ENCODE measurements around the gene ANKRD6. TPM values are rescaled to one million over a fixed set of nuclear protein-coding genes. Genes with fewer than 3 reads are reported as not detected.

The ANKRD6 gene
- total RNA-seq, 4 donors from 2014 or later, result 1.6 to 6.8 (median 2.9) TPM

DNA sequence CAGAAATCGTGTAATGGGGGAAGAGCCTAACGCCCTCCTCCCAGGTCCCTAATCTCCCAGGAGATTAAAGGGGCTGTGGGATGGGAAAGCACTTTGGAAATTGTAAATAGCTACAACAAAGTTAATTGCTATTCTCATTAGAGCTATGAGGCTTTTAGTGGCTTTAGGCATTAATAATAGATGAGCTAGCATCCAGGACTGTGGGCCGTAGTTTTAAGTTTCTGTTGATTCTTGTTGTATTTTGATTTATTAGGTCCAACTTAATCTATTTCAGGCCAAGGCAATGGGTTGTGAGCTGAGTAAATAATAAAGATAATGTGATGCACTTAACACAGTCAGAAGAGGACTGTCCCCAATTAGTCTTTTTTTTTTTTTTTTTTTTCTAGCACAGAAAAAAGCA lies 67.7 kb downstream of the ANKRD6 start:
- H3K4me1 ChIP-seq, result no peaks in the 10 kb centered on the region
- H3K27ac ChIP-seq, result no peak overlapping the region
- TF ChIP-seq POLR2A (IDR thresholded peaks at IDR 0.05), result no peak
- TF ChIP-seq, protein P1, sequence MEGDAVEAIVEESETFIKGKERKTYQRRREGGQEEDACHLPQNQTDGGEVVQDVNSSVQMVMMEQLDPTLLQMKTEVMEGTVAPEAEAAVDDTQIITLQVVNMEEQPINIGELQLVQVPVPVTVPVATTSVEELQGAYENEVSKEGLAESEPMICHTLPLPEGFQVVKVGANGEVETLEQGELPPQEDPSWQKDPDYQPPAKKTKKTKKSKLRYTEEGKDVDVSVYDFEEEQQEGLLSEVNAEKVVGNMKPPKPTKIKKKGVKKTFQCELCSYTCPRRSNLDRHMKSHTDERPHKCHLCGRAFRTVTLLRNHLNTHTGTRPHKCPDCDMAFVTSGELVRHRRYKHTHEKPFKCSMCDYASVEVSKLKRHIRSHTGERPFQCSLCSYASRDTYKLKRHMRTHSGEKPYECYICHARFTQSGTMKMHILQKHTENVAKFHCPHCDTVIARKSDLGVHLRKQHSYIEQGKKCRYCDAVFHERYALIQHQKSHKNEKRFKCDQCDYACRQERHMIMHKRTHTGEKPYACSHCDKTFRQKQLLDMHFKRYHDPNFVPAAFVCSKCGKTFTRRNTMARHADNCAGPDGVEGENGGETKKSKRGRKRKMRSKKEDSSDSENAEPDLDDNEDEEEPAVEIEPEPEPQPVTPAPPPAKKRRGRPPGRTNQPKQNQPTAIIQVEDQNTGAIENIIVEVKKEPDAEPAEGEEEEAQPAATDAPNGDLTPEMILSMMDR (IDR thresholded peaks at IDR 0.05 in 4 of 5, conservative IDR thresholded peaks at IDR 0.05 in 1 of 5), result no peak
- intact Hi-C loops (cut with DNase I; ENCODE audit: low total_unique reads), result no loop called here
- H3K27me3 ChIP-seq, result no peaks in the 10 kb centered on the region
- H3K36me3 ChIP-seq, result no peaks in the 10 kb centered on the region
- H3K4me3 ChIP-seq, result no peak overlapping the region
- ATAC-seq (no peak), DNase-seq (no peak)
- in situ Hi-C loops (cut with MboI; ENCODE audit: low sequenced_read_pairs in 4 of 4), result no loop called here
- no peaks in the 10 kb centered on the region for H3K9me3 ChIP-seq

DNA sequence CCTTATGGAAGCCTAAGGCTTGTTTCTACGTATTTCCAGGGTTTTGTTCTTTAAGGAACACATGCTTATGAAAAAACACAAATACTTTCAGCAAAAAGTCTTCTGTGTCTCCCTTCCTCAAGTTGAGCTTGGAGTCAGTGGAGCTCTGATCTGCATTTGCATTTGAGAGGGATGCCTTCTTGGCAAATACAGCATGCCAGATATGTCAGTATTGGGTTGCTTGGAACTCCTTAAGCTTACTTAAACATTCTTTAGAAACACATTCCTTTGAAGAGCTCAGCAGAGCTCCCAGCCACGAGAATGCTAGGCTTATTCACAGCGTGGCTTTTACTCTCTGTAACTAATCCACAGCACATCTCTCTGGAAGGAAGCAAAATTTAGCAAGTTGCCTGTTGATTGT lies 68.3 kb downstream of the ANKRD6 start:
- H3K4me3 ChIP-seq, result no peak overlapping the region
- TF ChIP-seq, protein P1 (IDR thresholded peaks at IDR 0.05 in 4 of 5, conservative IDR thresholded peaks at IDR 0.05 in 1 of 5), result no peak
- no peak for TF ChIP-seq POLR2A (IDR thresholded peaks at IDR 0.05)
- H3K36me3 ChIP-seq, result no peaks in the 10 kb centered on the region
- no peak overlapping the region for H3K27ac ChIP-seq
- intact Hi-C loops (cut with DNase I; ENCODE audit: low total_unique reads), result no loop called here
- ATAC-seq, result no peak
- in situ Hi-C loops (cut with MboI; ENCODE audit: low sequenced_read_pairs in 4 of 4), result no loop called here
- no peaks in the 10 kb centered on the region for H3K9me3 ChIP-seq
- no peaks in the 10 kb centered on the region for H3K27me3 ChIP-seq
- H3K4me1 ChIP-seq, result no peaks in the 10 kb centered on the region
- DNase-seq, result no peak

DNA sequence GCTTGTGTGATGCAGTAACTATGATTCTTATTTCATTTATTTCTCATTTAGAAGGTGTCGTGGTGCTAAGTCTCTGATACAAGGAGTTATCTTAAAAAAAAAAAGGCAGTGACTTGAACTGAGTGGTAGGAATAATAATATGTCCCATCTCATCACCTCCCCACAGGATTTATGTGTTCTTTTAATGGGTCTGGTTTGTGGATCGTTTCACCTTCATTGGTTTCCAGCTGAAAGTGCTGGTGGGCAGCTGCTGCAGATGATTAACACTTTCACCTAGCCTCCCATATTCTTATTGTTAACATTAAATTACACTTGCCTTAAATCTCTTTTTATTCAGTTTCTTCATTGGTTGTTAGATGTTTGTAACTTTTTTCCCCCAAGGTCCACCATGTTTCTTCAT lies 68.8 kb downstream of the ANKRD6 start:
- no peaks in the 10 kb centered on the region for H3K27me3 ChIP-seq
- ATAC-seq (no peak), DNase-seq (no peak)
- no peak overlapping the region for H3K27ac ChIP-seq
- no peaks in the 10 kb centered on the region for H3K4me1 ChIP-seq
- intact Hi-C loops (cut with DNase I; ENCODE audit: low total_unique reads) (no loop called here), in situ Hi-C loops (cut with MboI; ENCODE audit: low sequenced_read_pairs in 4 of 4) (no loop called here)
- TF ChIP-seq, protein P1 (IDR thresholded peaks at IDR 0.05 in 4 of 5, conservative IDR thresholded peaks at IDR 0.05 in 1 of 5), result no peak
- no peak for TF ChIP-seq POLR2A (IDR thresholded peaks at IDR 0.05)
- no peak overlapping the region for H3K4me3 ChIP-seq
- no peaks in the 10 kb centered on the region for H3K36me3 ChIP-seq
- no peaks in the 10 kb centered on the region for H3K9me3 ChIP-seq

DNA sequence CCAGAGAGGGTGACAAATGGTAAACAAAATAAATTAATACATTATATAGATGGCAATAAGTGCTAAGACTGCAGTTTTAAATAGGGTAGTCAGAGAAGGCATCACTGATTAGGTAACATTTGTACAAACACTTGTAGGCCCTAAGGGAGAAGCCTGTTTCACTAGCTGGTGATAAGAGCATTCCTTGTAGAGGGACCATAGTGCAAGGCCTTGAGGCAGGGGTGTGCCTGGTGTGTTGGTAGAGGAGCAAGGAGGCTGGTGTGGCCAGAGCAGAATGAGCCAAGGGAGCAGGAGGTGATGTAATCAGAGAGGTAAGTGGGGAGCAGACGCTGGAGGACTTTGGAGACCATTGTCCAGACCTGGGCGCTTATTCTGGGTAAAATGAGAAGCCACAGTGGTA lies 70.7 kb downstream of the ANKRD6 start:
- intact Hi-C loops (cut with DNase I; ENCODE audit: low total_unique reads) (no loop called here), in situ Hi-C loops (cut with MboI; ENCODE audit: low sequenced_read_pairs in 4 of 4) (no loop called here)
- Histone ChIP-seq H3K36me3 (no peaks in the 10 kb centered on the region), H3K4me1 (no peaks in the 10 kb centered on the region), H3K27ac (no peak overlapping the region), H3K4me3 (no peak overlapping the region), H3K9me3 (no peaks in the 10 kb centered on the region), H3K27me3 (no peaks in the 10 kb centered on the region)
- DNase-seq (no peak), ATAC-seq (no peak)
- TF ChIP-seq POLR2A (IDR thresholded peaks at IDR 0.05), result no peak
- TF ChIP-seq, protein P1 (IDR thresholded peaks at IDR 0.05 in 4 of 5, conservative IDR thresholded peaks at IDR 0.05 in 1 of 5), result no peak

DNA sequence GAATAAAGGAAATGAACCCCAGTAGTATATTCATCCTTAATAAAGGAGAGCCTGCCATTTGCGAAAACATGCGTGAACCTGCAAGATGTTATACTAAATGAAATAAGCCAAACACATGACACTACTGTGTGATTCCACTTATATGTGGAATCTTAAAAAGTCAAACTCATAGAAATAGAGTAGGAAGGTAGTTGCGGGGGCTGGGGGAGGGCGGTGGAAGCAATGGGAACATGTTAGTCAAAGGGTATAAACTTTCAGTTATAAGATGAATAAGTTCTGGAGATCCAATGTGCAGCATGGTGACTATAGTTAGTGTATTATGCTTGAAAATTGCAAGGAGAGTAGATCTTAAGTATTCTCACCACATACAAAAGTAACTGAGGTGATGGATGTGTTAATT lies 72.9 kb downstream of the ANKRD6 start:
- DNase-seq (no peak), ATAC-seq (no peak)
- H3K4me3 ChIP-seq, result no peak overlapping the region
- intact Hi-C loops (cut with DNase I; ENCODE audit: low total_unique reads) (no loop called here), in situ Hi-C loops (cut with MboI; ENCODE audit: low sequenced_read_pairs in 4 of 4) (no loop called here)
- no peaks in the 10 kb centered on the region for H3K9me3 ChIP-seq
- H3K4me1 ChIP-seq, result no peaks in the 10 kb centered on the region
- no peaks in the 10 kb centered on the region for H3K36me3 ChIP-seq
- H3K27me3 ChIP-seq, result no peaks in the 10 kb centered on the region
- no peak overlapping the region for H3K27ac ChIP-seq
- TF ChIP-seq, protein P1 (IDR thresholded peaks at IDR 0.05 in 4 of 5, conservative IDR thresholded peaks at IDR 0.05 in 1 of 5), result no peak
- TF ChIP-seq POLR2A (IDR thresholded peaks at IDR 0.05), result no peak
